ENCODE data around the gene TRIM47.

The TRIM47 gene

DNA sequence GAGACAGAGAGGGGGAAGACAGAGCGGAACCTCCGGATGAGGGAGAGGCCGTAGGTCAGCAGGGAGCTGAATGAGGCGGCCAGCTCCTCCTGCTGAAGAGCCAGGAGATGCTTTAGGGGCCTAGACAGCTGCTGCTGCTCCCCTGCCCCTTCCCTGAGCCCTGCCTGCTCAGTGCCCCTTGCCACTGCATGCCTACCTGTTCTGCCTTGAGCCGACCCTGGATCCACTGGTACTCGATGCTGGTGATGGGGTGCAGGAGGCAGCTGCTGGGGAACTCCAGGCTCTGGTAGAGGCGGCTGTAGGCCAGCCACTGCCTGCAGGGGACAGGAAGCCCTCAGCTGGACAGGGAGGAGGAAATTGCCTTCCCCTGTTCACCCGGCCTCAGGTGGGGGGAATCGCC, 41.8 kb downstream of the TRIM47 start:
- Histone ChIP-seq H3F3A (ENCODE audit: insufficient read depth, low read length) (no peaks in the 10 kb centered on the region), H3K9me3 (replicated peaks; ENCODE audit: insufficient read depth, low read length) (no peaks in the 10 kb centered on the region), H2AFZ (ENCODE audit: low read length) (no peak overlapping the region), H3K9me2 (replicated peaks; ENCODE audit: insufficient read depth, low read length) (no peaks in the 10 kb centered on the region), H3K4me2 (ENCODE audit: low read depth, low read length) (no peak overlapping the region), H3K79me2 (ENCODE audit: low read length) (no peaks in the 10 kb centered on the region), H3K27me3 (replicated peaks; ENCODE audit: insufficient read depth, low read length) (peaks cover 7% of the 10 kb centered on the region; the same call in 1 of the 2 replicates), H3K4me1 (ENCODE audit: low read length) (no peaks in the 10 kb centered on the region), H3K9ac (ENCODE audit: low read length) (no peak overlapping the region), H3K27ac (ENCODE audit: low read length) (no peak overlapping the region), H3K36me3 (replicated peaks; ENCODE audit: insufficient read depth, low read length) (no peaks in the 10 kb centered on the region), H4K20me1 (ENCODE audit: insufficient read depth, low read length) (no peaks in the 10 kb centered on the region), H3K4me3 (ENCODE audit: low read length) (no peak overlapping the region)
- DNase-seq, result no peak
- TF ChIP-seq EZH2 (optimal IDR thresholded peaks at IDR 0.05; ENCODE audit: low read depth, low read length) (no peak), EZH2phosphoT487 (IDR thresholded peaks at IDR 0.05; ENCODE audit: low read length) (no peak)

DNA sequence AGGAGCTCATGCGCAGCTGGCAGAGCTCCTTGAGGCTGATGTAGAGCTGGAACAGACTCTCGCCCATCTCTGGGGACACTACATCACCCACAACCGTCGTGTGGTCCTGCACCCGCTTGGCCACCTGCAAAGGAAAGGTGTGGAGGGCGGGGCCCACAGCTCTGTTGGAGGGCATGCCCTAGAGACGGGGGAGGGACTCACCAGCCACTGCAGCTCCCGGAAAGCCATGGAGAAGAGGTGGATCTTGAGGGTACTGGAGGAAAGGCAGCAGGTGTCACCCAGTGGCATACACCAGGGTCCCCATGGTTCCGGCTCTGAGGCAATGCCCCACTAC, 42.8 kb downstream of the TRIM47 start:
- H4K20me1 ChIP-seq (ENCODE audit: insufficient read depth, low read length), result no peaks in the 10 kb centered on the region
- H3K36me3 ChIP-seq (replicated peaks; ENCODE audit: insufficient read depth, low read length), result no peaks in the 10 kb centered on the region
- H3K27ac ChIP-seq (ENCODE audit: low read length), result no peak overlapping the region
- no peaks in the 10 kb centered on the region for H3F3A ChIP-seq (ENCODE audit: insufficient read depth, low read length)
- no peaks in the 10 kb centered on the region for H3K9me3 ChIP-seq (replicated peaks; ENCODE audit: insufficient read depth, low read length)
- H3K79me2 ChIP-seq (ENCODE audit: low read length), result no peaks in the 10 kb centered on the region
- DNase-seq, result no peak
- no peak overlapping the region for H2AFZ ChIP-seq (ENCODE audit: low read length)
- TF ChIP-seq EZH2phosphoT487 (IDR thresholded peaks at IDR 0.05; ENCODE audit: low read length), result no peak
- no peak overlapping the region for H3K4me2 ChIP-seq (ENCODE audit: low read depth, low read length)
- H3K9me2 ChIP-seq (replicated peaks; ENCODE audit: insufficient read depth, low read length), result no peaks in the 10 kb centered on the region
- H3K9ac ChIP-seq (ENCODE audit: low read length), result no peak overlapping the region
- H3K4me3 ChIP-seq (ENCODE audit: low read length), result no peak overlapping the region
- H3K4me1 ChIP-seq (ENCODE audit: low read length), result no peaks in the 10 kb centered on the region
- peaks cover 4% of the 10 kb centered on the region; the same call in 1 of the 2 replicates for H3K27me3 ChIP-seq (replicated peaks; ENCODE audit: insufficient read depth, low read length)

DNA sequence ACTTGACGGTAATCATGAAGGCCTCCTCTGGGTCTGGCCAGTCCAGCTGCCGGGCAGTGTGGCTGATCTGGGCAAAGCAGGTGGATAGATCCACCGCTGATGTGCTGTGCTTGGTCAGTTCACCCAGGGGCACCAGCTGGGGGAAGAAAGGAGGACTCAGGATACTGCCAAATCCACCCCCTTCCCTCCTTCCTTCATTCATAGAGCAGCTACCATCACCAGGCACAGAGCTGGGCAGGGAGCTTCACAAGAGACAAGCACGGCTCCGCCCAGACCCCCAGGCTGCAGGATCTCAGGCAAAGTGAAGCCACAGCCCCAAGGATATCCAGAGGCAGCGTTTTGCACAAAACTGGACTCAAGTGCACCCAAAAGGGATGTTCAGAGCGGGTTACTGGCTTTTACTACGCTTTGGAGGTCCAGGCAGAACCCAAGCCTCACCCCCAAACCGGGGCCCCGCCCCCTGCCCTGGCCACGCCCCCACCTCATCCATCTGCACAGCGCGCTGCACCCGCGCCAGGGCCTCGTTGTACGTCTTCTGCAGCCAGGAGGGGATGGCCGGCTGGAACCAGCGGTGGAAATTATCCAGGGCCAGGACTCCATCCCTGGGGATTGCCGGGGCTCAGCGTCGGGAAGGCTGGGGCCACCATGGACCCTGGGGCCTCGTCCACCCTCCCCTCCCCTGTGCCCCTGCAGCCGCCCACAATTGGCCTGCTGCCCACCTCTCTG, 43.3 kb downstream of the TRIM47 start:
- Histone ChIP-seq H3K79me2 (ENCODE audit: low read length) (no peaks in the 10 kb centered on the region), H3K4me1 (ENCODE audit: low read length) (no peaks in the 10 kb centered on the region), H4K20me1 (ENCODE audit: insufficient read depth, low read length) (no peaks in the 10 kb centered on the region), H3K4me3 (ENCODE audit: low read length) (no peak overlapping the region), H3K27me3 (replicated peaks; ENCODE audit: insufficient read depth, low read length) (no peaks in the 10 kb centered on the region), H3K9me3 (replicated peaks; ENCODE audit: insufficient read depth, low read length) (no peaks in the 10 kb centered on the region), H3K9ac (ENCODE audit: low read length) (no peak overlapping the region), H3K36me3 (replicated peaks; ENCODE audit: insufficient read depth, low read length) (no peaks in the 10 kb centered on the region), H2AFZ (ENCODE audit: low read length) (no peak overlapping the region), H3F3A (ENCODE audit: insufficient read depth, low read length) (no peaks in the 10 kb centered on the region), H3K9me2 (replicated peaks; ENCODE audit: insufficient read depth, low read length) (no peaks in the 10 kb centered on the region), H3K27ac (ENCODE audit: low read length) (no peak overlapping the region), H3K4me2 (ENCODE audit: low read depth, low read length) (no peak overlapping the region)
- DNase-seq, result no peak
- TF ChIP-seq EZH2 (optimal IDR thresholded peaks at IDR 0.05; ENCODE audit: low read depth, low read length), result no peak
- TF ChIP-seq, protein P1, sequence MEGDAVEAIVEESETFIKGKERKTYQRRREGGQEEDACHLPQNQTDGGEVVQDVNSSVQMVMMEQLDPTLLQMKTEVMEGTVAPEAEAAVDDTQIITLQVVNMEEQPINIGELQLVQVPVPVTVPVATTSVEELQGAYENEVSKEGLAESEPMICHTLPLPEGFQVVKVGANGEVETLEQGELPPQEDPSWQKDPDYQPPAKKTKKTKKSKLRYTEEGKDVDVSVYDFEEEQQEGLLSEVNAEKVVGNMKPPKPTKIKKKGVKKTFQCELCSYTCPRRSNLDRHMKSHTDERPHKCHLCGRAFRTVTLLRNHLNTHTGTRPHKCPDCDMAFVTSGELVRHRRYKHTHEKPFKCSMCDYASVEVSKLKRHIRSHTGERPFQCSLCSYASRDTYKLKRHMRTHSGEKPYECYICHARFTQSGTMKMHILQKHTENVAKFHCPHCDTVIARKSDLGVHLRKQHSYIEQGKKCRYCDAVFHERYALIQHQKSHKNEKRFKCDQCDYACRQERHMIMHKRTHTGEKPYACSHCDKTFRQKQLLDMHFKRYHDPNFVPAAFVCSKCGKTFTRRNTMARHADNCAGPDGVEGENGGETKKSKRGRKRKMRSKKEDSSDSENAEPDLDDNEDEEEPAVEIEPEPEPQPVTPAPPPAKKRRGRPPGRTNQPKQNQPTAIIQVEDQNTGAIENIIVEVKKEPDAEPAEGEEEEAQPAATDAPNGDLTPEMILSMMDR (IDR thresholded peaks at IDR 0.05; ENCODE audit: low read length), result no peak
- TF ChIP-seq EZH2phosphoT487 (IDR thresholded peaks at IDR 0.05; ENCODE audit: low read length), result no peak

DNA sequence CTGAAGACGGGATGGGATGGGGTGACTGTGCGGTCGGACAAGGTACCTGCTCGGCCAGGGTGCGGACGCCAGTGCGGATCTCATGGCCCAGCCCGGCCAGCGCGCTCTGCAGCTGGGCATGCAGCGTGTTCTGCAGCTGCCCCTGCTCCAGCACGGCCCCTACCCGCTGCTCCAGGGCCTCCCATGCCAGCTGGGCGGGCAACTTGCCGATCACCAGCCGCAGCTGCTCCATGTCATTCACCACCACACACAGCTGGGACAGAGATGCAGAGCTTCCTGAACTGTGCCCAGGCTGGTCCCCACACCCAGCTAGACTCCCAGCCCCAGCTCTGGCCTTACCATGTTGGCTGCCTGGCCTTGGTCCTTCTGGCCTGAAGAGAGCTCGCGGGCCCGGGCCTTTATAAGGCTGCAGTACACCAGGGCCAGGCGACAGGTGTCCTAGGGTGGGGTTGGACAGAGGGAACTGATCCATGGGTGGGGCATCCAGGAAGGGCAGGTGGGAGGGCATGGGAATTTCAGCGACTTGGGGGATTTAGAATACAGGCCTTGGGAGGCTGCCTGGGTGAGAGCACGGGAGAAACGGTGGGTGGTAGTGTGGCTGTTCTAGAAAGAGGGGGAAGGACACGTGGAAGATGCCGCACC, 44.0 kb downstream of the TRIM47 start:
- H3K36me3 ChIP-seq (replicated peaks; ENCODE audit: insufficient read depth, low read length), result no peaks in the 10 kb centered on the region
- H3K9me2 ChIP-seq (replicated peaks; ENCODE audit: insufficient read depth, low read length), result no peaks in the 10 kb centered on the region
- no peak for DNase-seq
- H3K27me3 ChIP-seq (replicated peaks; ENCODE audit: insufficient read depth, low read length), result no peaks in the 10 kb centered on the region
- H3K4me1 ChIP-seq (ENCODE audit: low read length), result no peaks in the 10 kb centered on the region
- TF ChIP-seq, protein P1 (IDR thresholded peaks at IDR 0.05; ENCODE audit: low read length), result no peak
- H3K9me3 ChIP-seq (replicated peaks; ENCODE audit: insufficient read depth, low read length), result no peaks in the 10 kb centered on the region
- no peak overlapping the region for H3K4me2 ChIP-seq (ENCODE audit: low read depth, low read length)
- H3K4me3 ChIP-seq (ENCODE audit: low read length), result no peak overlapping the region
- H4K20me1 ChIP-seq (ENCODE audit: insufficient read depth, low read length), result no peaks in the 10 kb centered on the region
- no peaks in the 10 kb centered on the region for H3F3A ChIP-seq (ENCODE audit: insufficient read depth, low read length)
- H2AFZ ChIP-seq (ENCODE audit: low read length), result no peak overlapping the region
- H3K27ac ChIP-seq (ENCODE audit: low read length), result no peak overlapping the region
- no peak overlapping the region for H3K9ac ChIP-seq (ENCODE audit: low read length)
- H3K79me2 ChIP-seq (ENCODE audit: low read length), result no peaks in the 10 kb centered on the region

All from MM.1S (cell line).